HG02678 (cell line): ENCODE measurements around the gene CARS2.
A peak's percentile ranks its signal among the peaks of the same experiment; 100 is the strongest.
"Not testable (repeated sequence)": the region's sequence is repeated elsewhere in the genome, so short reads cannot be mapped to it uniquely, and the experiment has no call there.

ENCODE experiments used
- ATAC-seq: cut with Tn5 transposase; IDR thresholded peaks from one replicate; pipeline ENCODE4 v1.9.1; 2021; ENCODE audit warnings: mild to moderate bottlenecking, moderate library complexity; ENCODE audit not compliant: unreplicated experiment

CARS2 gene

GRCh38 chr13:110624766-110625756, 80.9 kb downstream of the CARS2 start:
- ATAC-seq = no peak

GRCh38 chr13:110620596-110620995, 85.3 kb downstream of the CARS2 start:
- ATAC-seq = no peak

- ATAC-seq = no peak
Observed at GRCh38 chr13:110618780-110619179, 87.1 kb downstream of the CARS2 start.

DNA sequence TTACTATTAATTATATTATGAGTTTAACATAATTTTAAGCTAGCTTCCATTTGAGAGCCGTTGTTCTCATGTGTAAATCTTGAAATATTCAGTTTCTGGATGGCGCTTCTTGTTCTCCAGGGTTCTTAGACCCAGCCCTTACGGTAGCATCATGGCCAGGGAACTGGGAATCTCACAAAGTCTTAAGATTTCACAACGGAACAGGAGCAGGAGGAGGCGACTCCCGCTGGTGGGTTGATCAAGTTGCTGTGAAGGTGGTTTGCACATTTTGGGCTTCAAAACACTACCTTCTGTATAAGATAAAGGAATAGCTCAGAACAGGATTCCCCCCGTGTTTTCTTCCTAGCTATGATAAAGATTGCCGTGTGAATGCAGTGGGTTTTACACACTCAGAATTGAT, 87.7 kb downstream of the CARS2 start:
- no peak for ATAC-seq

- no peak for ATAC-seq
Observed at GRCh38 chr13:110617321-110618072, 88.4 kb downstream of the CARS2 start.

GRCh38 chr13:110616103-110617101, 89.5 kb downstream of the CARS2 start:
- peak; percentile 46 for ATAC-seq

DNA sequence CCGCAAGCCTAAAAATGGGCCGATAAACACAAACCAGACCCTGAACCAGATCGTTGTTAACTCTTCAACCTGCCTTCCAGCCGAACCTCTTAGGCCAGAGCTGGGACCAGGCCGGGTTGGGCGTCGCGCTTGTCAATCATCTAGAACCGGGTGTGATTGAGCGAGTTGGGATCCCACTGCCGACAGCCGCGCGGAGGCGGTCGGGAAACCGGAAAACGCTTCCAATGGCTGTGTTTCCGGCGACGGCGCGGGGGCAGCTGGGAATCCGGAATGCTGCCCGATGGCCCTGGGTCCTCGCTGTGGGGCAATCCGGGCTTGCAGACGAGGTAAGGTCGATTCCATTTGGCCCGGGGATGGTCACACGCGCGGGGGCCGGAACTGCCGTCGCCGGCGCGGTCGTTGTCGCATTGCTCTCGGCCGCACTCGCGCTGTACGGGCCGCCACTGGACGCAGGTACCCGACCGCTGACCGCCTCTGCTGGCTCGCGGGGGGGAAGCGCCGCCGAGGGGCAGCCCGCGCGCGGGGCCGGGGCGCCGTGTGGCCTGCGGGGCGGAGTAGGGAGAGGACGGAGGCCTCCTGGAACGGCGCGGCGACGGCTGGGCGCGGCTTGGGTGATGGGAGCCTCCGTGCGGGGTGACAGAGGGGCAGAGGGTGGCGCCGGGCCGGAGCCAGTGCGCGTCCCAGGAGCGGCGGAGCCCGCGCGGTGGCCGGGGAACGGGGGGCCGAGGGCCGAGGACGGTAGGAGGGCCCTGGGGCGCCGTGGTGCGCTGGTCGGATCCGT, 90.4 kb downstream of the CARS2 start, which contains the start of gene NAXD:
Gene NAXD, plus strand, starts transcription at position 224 of the 781 bp plus-strand sequence. Its CDS starts 57 bp downstream, at position 281.
- ATAC-seq = peak; percentile 80

DNA sequence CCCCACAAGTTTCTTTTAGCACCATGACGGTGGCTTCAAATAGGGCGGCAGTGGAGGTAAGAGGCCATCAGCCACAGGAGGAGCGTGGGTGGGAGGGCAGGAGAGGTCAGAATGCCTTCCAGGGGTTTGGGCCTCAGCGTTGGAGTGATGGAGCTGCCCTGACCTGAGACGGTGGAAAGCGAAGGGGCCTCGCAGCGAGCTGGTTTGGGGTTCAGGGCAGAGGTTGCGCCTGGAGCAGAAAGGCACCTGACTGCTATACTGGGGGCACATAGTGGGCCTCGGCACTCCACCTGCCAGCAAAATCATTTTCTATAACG, 91.0 kb downstream of the CARS2 start:
- no peak for ATAC-seq

DNA sequence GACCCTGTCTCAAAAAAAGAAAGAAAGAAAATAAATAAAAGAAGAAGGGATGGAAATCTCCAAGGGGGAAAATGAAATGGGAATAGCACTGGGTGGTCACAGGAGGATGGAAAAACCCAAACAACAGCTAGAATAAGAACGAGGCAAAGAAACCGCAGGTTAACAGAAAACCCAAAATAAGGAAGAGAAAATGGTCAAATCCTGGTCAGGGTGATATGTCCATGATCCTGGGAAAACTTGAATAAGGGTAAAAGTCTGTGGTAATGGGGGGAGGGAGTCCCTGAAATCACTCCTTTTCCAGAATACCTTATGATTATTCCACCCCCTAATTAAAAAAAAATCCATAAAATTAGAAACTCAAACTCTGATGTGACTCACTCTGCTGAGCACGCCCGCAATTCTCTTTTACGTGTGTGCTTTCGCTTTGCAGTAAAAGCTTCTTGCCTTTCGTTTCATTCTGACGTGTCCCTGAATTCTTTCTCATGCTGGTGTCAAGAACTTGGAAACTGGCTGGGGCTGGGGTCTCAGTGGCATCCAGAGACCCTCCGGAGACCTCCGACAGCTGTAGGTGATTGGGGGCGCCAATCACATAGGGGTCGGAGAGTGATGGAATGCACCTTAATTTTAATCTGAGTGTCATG, 94.8 kb downstream of the CARS2 start:
- ATAC-seq = no peak

GRCh38 chr13:110607675-110608224, 98.2 kb downstream of the CARS2 start:
- ATAC-seq = no peak

DNA sequence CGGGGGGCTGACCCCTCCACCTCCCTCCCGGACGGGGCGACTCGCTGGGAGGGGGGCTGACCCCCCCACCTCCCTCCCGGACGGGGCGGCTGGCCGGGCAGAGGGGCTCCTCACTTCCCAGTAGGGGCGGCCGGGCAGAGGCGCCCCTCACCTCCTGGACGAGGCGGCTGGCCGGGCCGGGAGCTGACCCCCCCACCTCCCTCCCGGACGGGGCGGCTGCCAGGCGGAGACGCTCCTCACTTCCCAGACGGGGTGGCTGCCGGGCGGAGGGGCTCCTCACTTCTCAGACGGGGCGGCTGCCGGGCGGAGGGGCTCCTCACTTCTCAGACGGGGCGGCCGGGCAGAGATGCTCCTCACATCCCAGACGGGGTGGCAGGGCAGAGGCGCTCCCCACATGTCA, 99.6 kb downstream of the CARS2 start:
- not testable (repeated sequence) for ATAC-seq

GRCh38 chr13:110605132-110605531, 100.8 kb downstream of the CARS2 start:
- no peak for ATAC-seq

DNA sequence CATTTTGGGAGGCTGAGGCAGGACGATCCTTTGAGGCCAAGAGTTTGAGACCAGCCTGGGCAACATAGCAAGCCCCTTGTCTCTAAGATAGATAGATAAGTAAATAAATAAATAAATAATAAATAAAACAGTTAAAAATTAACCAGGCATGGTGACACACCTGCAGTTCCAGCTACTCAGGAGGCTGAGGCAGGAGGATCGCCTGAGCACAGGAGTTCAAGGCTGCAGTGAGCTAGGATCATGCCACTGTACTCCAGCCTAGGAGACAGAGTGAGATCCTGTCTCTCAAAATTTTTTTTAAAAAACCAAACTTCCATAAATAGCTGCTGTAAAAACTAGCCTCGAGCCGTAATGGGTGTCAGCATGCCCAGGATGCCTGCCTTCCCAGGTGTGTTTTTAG, 104.9 kb downstream of the CARS2 start:
- ATAC-seq = no peak

- no peak for ATAC-seq
Observed at GRCh38 chr13:110600261-110600819, 105.6 kb downstream of the CARS2 start.

- ATAC-seq = no peak
Observed at GRCh38 chr13:110597041-110597689, 108.8 kb downstream of the CARS2 start.

- ATAC-seq = no peak
Observed at GRCh38 chr13:110593430-110594130, 112.3 kb downstream of the CARS2 start.

GRCh38 chr13:110592665-110593064, 113.3 kb downstream of the CARS2 start:
- no peak for ATAC-seq
